ENCODE results near the gene SLC22A31. TPM values are rescaled to one million over a fixed set of nuclear protein-coding genes. Genes with fewer than 3 reads are reported as not detected.

Gene SLC22A31
- total and polyA plus RNA-seq, 8 donors, result 0.70 to 283 (median 1.8) TPM

GRCh38 chr16:89217138-89217387 lies 16.7 kb upstream of the SLC22A31 start:
- Histone ChIP-seq H3K27me3 (no peaks in the 10 kb centered on the region), H3K9me3 (no peaks in the 10 kb centered on the region), H3K27ac (peak overlapping the region; percentile 90 to 97), H3K4me1 (peaks cover 12 to 30% of the 10 kb centered on the region in 2 donors), H3K36me3 (peaks cover 0 to 12% of the 10 kb centered on the region in 2 donors), H3K4me3 (peak overlapping the region; percentile 87 to 95)
- TF ChIP-seq CTCF (IDR thresholded peaks at IDR 0.05), result no peak
- ATAC-seq, result no peak
- no peak for DNase-seq
- intact Hi-C loops (cut with DNase I), result no loop called here

GRCh38 chr16:89216315-89217137 lies 16.2 kb upstream of the SLC22A31 start:
- Histone ChIP-seq H3K36me3 (peaks cover 0 to 7% of the 10 kb centered on the region in 2 donors), H3K9me3 (no peaks in the 10 kb centered on the region), H3K27ac (peak overlapping the region; percentile 90 to 97), H3K4me1 (peaks cover 12 to 30% of the 10 kb centered on the region in 2 donors), H3K27me3 (no peaks in the 10 kb centered on the region), H3K4me3 (peak overlapping the region; percentile 87 to 95)
- peak; percentile 47 to 61 for TF ChIP-seq CTCF (IDR thresholded peaks at IDR 0.05)
- DNase-seq, result peak; percentile 68 to 89 (median 84)
- intact Hi-C loops (cut with DNase I), result no loop called here
- ATAC-seq, result peak; percentile 85

- Histone ChIP-seq H3K4me3 (no peak overlapping the region), H3K27ac (no peak overlapping the region), H3K9me3 (no peaks in the 10 kb centered on the region), H3K36me3 (no peaks in the 10 kb centered on the region), H3K27me3 (peaks cover 0 to 11% of the 10 kb centered on the region in 2 donors), H3K4me1 (peaks cover 0 to 2% of the 10 kb centered on the region in 2 donors)
- no peak for TF ChIP-seq CTCF (IDR thresholded peaks at IDR 0.05)
- DNase-seq (no peak), ATAC-seq (no peak)
- intact Hi-C loops (cut with DNase I), result no loop called here
Observed at GRCh38 chr16:89210904-89211515, 10.7 kb upstream of the SLC22A31 start.

- no peaks in the 10 kb centered on the region for H3K9me3 ChIP-seq
- H3K4me1 ChIP-seq, result no peaks in the 10 kb centered on the region
- no peak for TF ChIP-seq CTCF (IDR thresholded peaks at IDR 0.05)
- no peak overlapping the region for H3K4me3 ChIP-seq
- H3K36me3 ChIP-seq, result no peaks in the 10 kb centered on the region
- DNase-seq (no peak), ATAC-seq (no peak)
- intact Hi-C loops (cut with DNase I), result no loop called here
- no peak overlapping the region for H3K27ac ChIP-seq
- H3K27me3 ChIP-seq, result peaks cover 0 to 18% of the 10 kb centered on the region in 2 donors
Observed at GRCh38 chr16:89210165-89210903, 10.0 kb upstream of the SLC22A31 start.

- Histone ChIP-seq H3K27ac (no peak overlapping the region), H3K27me3 (peaks cover 0 to 24% of the 10 kb centered on the region in 2 donors), H3K4me1 (no peaks in the 10 kb centered on the region), H3K9me3 (no peaks in the 10 kb centered on the region), H3K36me3 (no peaks in the 10 kb centered on the region), H3K4me3 (no peak overlapping the region)
- no peak for ATAC-seq
- intact Hi-C loops (cut with DNase I), result no loop called here
- no peak for TF ChIP-seq CTCF (IDR thresholded peaks at IDR 0.05)
- DNase-seq, result no peak
Observed at GRCh38 chr16:89209522-89210044, 9.2 kb upstream of the SLC22A31 start.
